ENCODE measurements around the gene RTP2.

The RTP2 gene

GRCh38 chr3:187745201-187746058 is 43.1 kb upstream of the RTP2 start, which contains the start of gene BCL6 (continued):
- no peak for TF ChIP-seq SALL2 (tag by site-specific recombination; IDR thresholded peaks at IDR 0.05; ENCODE audit: borderline replicate concordance)
- TF ChIP-seq, protein P1, sequence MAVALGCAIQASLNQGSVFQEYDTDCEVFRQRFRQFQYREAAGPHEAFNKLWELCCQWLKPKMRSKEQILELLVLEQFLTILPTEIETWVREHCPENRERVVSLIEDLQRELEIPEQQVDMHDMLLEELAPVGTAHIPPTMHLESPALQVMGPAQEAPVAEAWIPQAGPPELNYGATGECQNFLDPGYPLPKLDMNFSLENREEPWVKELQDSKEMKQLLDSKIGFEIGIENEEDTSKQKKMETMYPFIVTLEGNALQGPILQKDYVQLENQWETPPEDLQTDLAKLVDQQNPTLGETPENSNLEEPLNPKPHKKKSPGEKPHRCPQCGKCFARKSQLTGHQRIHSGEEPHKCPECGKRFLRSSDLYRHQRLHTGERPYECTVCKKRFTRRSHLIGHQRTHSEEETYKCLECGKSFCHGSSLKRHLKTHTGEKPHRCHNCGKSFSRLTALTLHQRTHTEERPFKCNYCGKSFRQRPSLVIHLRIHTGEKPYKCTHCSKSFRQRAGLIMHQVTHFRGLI (tag by site-specific recombination; IDR thresholded peaks at IDR 0.05) = no peak
- TF ChIP-seq ZSCAN23 (tag by site-specific recombination; IDR thresholded peaks at IDR 0.05) = no peak
- TF ChIP-seq KLF8 (tag by site-specific recombination; IDR thresholded peaks at IDR 0.05) = no peak
- TF ChIP-seq, protein P2, sequence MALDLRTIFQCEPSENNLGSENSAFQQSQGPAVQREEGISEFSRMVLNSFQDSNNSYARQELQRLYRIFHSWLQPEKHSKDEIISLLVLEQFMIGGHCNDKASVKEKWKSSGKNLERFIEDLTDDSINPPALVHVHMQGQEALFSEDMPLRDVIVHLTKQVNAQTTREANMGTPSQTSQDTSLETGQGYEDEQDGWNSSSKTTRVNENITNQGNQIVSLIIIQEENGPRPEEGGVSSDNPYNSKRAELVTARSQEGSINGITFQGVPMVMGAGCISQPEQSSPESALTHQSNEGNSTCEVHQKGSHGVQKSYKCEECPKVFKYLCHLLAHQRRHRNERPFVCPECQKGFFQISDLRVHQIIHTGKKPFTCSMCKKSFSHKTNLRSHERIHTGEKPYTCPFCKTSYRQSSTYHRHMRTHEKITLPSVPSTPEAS (tag by site-specific recombination; IDR thresholded peaks at IDR 0.05) = no peak
- TF ChIP-seq ZNF394 (tag by site-specific recombination; IDR thresholded peaks at IDR 0.05; ENCODE audit: borderline replicate concordance) = 0 out of 2 replicates have a peak, but pooled peaks have one; percentile 39
- no peak for TF ChIP-seq GLIS1 (tag by site-specific recombination; IDR thresholded peaks at IDR 0.05)
- no peak for TF ChIP-seq ZNF292 (tag by site-specific recombination; IDR thresholded peaks at IDR 0.05; ENCODE audit: borderline replicate concordance, low read depth)
- no peak for TF ChIP-seq ZFP37 (tag by site-specific recombination; IDR thresholded peaks at IDR 0.05)
- TF ChIP-seq ZNF157 (tag by site-specific recombination; IDR thresholded peaks at IDR 0.05) = no peak
- TF ChIP-seq OSR2 (tag by site-specific recombination; IDR thresholded peaks at IDR 0.05) = peak; percentile 95
- no peak for TF ChIP-seq ZNF18 (tag by site-specific recombination; IDR thresholded peaks at IDR 0.05)
- no peak for TF ChIP-seq ZNF266 (tag by site-specific recombination; IDR thresholded peaks at IDR 0.05; ENCODE audit: low read depth)
- TF ChIP-seq ZNF670 (tag by site-specific recombination; IDR thresholded peaks at IDR 0.05; ENCODE audit: low read depth) = no peak
- TF ChIP-seq ZBTB8A (tag by site-specific recombination; IDR thresholded peaks at IDR 0.05) = no peak; the same call in 1 of the 2 replicates
- TF ChIP-seq ZNF768 (tag by site-specific recombination; IDR thresholded peaks at IDR 0.05) = no peak
- TF ChIP-seq, protein P3, sequence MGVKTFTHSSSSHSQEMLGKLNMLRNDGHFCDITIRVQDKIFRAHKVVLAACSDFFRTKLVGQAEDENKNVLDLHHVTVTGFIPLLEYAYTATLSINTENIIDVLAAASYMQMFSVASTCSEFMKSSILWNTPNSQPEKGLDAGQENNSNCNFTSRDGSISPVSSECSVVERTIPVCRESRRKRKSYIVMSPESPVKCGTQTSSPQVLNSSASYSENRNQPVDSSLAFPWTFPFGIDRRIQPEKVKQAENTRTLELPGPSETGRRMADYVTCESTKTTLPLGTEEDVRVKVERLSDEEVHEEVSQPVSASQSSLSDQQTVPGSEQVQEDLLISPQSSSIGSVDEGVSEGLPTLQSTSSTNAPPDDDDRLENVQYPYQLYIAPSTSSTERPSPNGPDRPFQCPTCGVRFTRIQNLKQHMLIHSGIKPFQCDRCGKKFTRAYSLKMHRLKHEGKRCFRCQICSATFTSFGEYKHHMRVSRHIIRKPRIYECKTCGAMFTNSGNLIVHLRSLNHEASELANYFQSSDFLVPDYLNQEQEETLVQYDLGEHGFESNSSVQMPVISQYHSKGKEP (tag by site-specific recombination; IDR thresholded peaks at IDR 0.05) = peak; percentile 95
- TF ChIP-seq ZSCAN18 (tag by site-specific recombination; IDR thresholded peaks at IDR 0.05) = no peak
- no peak for TF ChIP-seq ZNF610 (tag by site-specific recombination; IDR thresholded peaks at IDR 0.05; ENCODE audit: borderline replicate concordance)
- no peak for TF ChIP-seq ZSCAN16 (tag by site-specific recombination; IDR thresholded peaks at IDR 0.05)
- TF ChIP-seq ZNF19 (tag by site-specific recombination; IDR thresholded peaks at IDR 0.05; ENCODE audit: low read depth) = no peak
- TF ChIP-seq ZNF488 (tag by site-specific recombination; IDR thresholded peaks at IDR 0.05) = no peak
